Measurements from ENCODE around the gene DDOST.
"Not testable (repeated sequence)": the region's sequence is repeated elsewhere in the genome, so short reads cannot be mapped to it uniquely, and the experiment has no call there.

DDOST gene

GRCh38 chr1:20689645-20690056 is 28.5 kb upstream of the DDOST start:
- no peak for DNase-seq

DNA sequence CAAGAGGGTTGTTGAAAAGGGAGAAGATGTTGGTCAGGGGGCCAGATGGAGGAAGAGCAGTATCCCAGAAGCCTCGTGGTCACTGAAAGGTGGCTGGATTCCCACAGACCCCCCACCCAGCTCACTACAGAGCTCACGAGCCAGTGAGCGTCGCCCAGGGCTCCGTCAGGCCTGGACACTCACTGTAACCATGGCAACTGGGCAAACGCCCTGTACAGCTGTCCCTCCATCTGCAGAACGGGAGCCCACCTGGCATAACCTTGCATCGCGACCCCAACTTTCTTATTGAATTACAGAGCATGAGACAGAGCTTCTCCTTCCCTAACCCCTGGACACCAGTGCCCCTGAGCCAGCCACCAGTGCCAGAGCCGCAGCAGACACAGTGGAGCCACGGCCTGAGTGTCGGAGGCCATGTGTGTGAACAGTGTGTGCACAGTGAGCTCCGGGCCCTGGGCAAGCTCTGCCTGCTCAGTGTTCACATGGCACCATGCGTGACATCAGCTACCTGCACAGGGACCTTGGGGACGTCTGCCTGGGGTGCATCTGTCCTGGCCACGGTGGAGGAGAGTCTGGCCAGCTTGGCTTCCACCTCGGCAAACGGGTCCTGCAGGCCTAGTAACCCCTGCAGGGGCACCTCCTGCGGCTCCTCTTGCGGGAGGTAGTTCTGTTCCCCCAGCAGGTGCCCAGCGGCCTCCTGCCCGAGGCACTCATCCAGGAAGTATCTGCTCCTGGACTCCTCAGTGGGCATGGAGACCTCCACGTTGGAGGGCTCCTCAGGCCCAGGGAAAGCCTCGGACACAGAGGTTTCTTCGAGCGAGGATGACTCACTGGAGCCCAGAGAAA is 25.9 kb upstream of the DDOST start:
- DNase-seq, result no peak

DNA sequence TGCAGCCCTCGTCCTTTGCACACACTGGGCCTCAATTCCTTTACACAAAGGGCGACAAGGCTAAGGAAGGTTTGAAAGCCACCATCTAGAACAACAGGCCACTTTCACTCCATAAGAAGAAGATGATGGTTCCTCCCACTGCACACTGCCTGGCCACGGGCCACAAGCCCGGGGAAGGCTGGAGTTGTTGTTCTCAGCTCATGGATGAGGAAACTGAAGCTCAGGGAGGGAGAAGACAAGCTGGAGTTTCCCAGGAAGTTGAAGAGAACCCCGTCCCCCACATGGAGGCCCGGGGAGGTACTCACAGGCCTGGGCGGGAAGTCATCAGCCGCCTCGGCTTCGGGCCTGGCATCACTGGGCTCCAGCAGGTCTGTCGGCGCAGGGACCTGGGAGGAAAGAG is 24.6 kb upstream of the DDOST start:
- DNase-seq, result no peak

- no peak for DNase-seq
These were observed 24.0 kb upstream of the DDOST start for GRCh38 chr1:20685099-20685662.

DNA sequence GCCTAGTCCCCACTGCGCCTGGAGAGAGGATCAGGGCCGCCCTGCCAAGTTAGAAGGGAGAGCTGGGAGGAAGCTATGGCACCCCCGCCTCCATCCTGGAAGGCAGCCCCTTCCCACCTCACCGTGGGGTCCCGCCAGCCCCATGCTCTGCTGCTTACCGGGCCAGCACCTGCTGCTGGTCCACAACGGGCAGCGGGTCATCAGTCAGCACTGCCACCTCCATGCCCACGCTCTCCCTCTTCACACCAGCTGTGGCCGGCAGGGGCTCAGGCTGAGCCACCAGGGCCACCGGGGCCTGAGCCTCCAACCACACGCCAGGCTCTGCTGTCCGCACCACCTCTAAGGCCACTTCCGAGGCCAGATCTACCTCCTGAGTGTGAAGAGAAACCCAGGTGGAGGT is 23.5 kb upstream of the DDOST start:
- DNase-seq, result no peak

DNA sequence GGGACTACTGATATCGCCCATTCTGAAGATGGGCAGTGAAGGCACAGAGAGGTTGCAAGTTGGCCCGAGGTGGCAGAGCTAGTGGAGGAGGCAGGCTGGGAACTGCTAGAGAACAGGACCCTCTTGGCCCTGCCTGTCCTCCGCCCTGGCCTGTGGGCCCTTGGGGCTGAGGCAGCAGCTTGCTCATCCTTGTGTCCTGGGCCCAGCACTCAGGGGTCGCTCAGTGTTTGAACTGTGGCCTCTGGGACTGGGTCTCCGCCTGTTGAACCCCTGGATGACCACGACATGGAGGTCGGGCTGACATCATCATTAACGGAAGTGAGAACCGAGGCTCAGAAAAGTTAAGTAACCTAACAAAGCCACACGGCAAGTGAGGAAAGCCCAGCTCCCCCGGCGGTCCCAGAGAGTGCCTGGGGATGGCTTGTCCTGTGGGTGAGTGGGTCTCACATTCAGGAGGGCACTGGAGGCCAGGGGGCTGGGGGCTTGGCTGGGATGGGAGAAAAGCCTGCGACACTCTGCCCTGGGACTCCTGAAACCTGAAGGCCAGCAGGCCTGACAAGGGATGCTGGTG is 23.0 kb upstream of the DDOST start:
- DNase-seq, result no peak

- DNase-seq, result no peak
These were observed 22.4 kb upstream of the DDOST start for GRCh38 chr1:20683614-20684013.

DNA sequence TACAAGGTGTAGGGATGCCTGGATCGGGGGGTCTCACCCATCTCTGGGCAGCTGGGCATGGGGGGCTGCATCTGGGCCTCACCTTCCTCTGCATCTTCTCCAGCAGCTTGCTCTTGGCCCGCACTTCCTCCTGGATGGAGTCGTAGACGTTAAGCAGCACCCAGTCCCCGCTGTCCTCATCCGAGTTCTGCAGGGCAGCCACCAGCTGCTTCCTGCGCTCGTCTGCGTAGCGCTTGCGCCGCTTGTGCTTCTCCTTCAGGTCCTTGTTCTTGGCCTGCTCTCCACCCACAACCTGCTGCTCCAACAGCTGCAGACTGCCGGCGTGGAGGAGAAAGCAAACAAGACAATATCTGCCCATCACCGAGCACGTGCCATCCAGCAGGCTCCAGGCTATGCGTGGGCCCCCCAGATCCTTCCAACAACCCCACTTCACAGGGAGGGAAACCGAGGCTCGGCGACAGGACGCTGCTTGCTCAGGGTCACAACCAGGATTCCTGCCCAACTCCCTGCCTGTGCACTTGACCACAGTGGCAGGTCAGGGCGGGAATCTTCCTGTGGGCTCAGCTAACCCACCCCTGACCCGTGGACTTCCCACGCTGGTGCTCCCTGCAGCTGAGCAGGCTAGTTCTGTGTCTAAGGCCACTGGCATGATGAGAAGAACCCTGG is 21.5 kb upstream of the DDOST start:
- DNase-seq, result no peak

DNA sequence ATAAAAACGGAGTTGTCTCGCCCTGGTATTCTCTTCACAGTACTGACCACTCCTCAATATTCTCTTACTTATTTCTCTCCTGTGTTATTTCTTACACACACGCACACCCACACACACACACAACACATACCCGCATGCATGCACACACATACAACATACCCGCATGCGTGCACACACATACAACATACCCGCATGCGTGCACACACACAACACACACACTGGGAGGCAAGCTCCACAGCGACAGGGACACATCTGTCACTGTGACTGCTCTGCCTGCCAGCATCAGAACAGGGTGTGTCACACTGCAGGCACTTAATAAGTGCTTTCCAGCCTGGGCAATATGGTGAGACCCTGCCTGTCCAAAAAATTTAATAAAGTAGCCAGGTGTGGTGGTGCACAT is 20.8 kb upstream of the DDOST start:
- no peak for DNase-seq

DNA sequence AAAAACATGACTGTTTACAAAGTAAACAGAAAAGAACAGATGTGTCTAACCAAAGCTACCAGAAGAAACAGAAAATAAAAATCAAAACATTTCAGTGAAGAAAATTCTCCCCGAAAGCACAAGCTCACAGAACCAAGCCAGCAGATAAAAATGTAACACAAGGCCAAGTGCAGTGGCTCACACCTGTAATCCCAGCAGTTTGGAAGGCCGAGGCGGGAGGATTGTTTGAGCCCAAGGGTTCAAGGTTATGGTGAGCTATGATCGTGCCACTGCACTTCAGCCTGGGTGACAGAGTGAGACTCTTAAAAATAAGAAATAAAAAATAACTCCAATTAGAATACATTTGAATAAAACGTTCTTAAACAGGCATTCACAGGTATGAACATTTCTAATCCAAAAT is 19.1 kb upstream of the DDOST start:
- DNase-seq, result no peak

- DNase-seq, result no peak
These were observed 17.4 kb upstream of the DDOST start for GRCh38 chr1:20678599-20678998.

- DNase-seq, result not testable (repeated sequence)
These were observed 12.5 kb upstream of the DDOST start for GRCh38 chr1:20673626-20674025.

GRCh38 chr1:20672265-20672632 is 11.1 kb upstream of the DDOST start:
- no peak for DNase-seq

GRCh38 chr1:20670936-20671335 is 9.8 kb upstream of the DDOST start:
- DNase-seq, result no peak

DNA sequence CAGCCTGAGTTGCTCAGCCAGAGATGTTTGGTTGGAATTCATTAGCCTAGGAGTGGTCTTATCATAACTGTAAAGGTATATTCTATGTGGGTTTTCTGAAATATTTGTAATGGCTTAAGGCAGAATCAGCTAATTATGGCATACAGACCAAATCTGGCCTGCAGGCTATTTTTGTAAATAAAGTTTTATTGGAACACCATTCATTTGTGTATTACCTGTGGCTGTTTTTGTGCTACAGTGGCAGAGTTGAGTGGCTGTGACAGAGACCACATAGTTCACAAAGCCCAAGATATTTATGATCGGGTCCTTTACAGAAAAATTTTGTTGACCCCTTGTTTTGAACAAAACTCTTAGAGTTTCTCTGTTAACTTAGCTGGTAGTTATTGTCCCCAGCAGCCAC is 7.4 kb upstream of the DDOST start:
- DNase-seq, result no peak

GRCh38 chr1:20666804-20667203 is 5.6 kb upstream of the DDOST start:
- no peak for DNase-seq

DNA sequence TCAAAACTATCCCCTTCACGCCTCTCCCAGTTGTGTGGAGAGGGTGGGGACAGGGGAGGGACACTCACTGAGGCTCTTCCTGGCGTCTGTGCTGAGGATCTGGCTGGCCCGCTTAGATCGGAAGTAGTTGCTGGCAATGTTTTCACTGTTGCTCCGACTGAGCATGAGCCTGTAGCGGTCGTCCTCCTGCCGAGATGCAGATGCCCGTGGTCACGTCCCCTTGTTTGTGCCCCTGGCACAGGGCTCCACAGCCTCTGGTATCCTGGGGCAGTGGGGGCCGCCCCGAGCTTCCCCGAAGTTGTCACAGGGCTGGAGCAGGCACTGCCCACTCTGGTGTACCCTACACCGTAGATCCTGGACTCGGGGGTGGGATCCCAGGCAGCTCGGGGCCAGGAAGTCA is 5.0 kb upstream of the DDOST start:
- DNase-seq, result no peak

DNA sequence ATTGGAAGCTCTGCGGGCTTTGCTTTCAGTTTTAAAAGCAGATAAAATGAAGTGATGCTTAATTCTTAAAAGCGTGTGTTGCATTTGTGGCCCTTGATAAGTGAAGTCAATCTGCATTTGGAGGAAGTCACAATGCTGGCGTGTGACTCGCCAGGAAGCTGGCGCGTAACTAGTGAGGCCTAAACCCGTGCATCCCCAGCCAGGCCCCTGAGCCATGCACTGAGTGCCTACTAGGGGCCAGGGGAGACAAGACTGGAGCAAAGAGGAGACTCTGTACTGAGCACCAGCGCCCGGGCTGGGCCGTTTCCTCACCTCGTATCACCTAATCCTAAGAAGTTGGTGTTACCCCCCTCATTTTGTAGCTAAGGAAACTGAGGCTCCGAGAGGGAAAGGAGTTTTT is 4.6 kb upstream of the DDOST start:
- DNase-seq, result no peak

DNA sequence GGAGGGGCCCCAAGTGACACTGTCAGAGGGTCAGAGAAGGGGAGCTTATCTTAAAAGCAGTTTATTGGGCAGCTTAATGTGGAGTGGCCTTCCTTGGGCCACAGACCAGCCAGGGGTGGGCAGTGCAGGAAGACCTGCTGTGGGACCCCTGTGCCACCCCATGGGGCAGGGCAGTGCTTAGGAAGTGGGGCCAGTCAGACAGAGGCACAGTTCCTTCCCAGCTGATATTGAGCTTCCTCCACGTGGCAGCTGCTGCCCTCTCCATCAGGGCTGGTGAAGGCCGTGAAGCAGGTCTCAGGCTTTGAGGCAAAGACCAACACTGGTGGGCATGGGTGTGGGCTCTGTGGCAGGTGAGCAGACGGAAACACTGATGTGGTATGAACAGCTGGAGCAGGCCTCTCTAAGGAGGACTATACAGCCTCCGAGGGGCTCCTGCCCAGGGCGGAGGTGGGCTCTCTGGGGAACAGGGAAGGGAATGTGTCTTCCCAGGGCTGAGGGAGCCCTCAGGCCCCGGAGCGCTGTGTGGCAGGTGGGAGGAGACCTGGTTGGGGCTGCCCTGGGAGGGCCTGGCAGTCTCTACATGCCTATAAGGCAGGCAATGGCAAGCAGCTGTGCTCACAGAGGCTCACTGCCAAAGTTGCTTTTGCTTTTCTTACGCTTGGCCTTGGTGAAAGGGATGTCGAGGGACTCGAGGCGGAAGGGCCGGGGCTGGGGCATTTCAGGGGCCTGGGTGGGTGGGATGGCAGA is 3.0 kb upstream of the DDOST start:
- no peak for DNase-seq

DNA sequence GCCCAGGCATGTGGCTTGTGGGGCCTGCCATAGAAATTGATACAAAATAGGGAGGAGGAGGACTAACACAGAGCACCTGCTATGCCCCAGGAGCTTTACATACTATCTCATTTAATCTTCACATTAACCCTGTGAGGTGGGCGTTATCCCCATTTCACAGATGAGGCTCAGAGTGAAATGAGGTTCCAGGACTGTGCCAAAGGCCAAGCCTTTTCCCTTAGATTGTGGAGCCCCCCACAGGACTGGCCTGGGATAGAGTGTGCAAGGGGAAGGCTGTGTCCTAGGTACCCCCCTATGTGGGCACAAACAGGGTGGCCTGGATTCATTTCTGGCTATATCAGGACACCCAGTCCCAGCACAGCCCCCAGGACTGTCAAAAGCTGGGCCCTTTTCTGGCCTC is 2.2 kb upstream of the DDOST start:
- no peak for DNase-seq

GRCh38 chr1:20662110-20662475 is 924 bp upstream of the DDOST start:
- DNase-seq, result no peak

DNA sequence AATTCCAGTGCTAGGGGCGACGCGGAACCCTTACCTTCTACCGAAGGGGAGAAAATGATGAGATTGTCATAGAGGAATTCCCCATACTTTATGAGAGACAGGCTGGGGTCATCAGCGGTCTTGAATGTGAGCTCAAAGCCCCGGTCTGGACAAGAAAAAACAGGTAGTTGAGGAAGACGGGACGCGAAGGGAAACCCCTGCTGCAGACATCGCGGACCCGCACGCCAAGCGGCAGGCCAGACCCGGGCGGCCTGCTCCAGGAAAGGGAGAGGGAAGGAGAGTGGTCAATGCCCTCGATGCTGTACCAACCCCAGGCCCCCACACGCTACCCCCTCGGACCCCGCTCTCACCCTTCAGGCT is 342 bp downstream of the DDOST start:
- no peak for DNase-seq

DNA sequence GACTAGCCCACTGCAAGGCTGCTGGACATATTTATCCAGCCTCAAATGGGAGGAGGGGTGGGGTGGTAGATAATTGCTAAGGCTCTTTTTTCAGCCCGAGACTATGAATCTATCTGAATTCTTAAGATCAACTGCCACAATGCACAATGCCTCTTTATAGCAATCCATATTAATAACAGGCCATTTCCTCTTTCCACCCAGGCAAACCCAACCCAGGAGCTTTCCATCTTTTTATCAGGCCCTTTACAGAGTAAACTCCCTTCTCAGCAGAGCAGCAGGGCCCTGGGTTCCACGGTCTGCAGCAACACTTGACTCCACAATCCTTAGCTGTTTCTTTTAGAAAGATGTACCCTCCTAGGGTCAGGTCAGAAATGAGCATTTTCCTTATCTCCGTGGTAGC is 806 bp downstream of the DDOST start:
- DNase-seq, result no peak
